Ishikawa (cell line): ENCODE measurements around the gene USP22.

Source experiments
- CEBPB ChIP-seq: IDR thresholded peaks from 2 replicates; pipeline ENCODE4 v1.6.1; 2012
- CREB1 ChIP-seq: IDR thresholded peaks from 2 replicates; pipeline ENCODE4 v1.6.1; 2012; ENCODE audit warnings: low read depth
- EGR1 ChIP-seq: IDR thresholded peaks from 2 replicates; pipeline ENCODE4 v1.6.1; 2012
- EP300 ChIP-seq: IDR thresholded peaks from 2 replicates; pipeline ENCODE4 v1.6.1; 2012; ENCODE audit warnings: borderline replicate concordance
- FOXM1 ChIP-seq: IDR thresholded peaks from 2 replicates; pipeline ENCODE4 v1.6.1; 2012; ENCODE audit warnings: low read depth, borderline replicate concordance
- MAX ChIP-seq: IDR thresholded peaks from 2 replicates; pipeline ENCODE4 v1.6.1; 2012
- RAD21 ChIP-seq: IDR thresholded peaks from 2 replicates; pipeline ENCODE4 v1.6.1; 2012; ENCODE audit warnings: low read depth
- REST ChIP-seq: IDR thresholded peaks from 2 replicates; pipeline ENCODE4 v1.6.1; 2012; ENCODE audit warnings: low read depth, mild to moderate bottlenecking
- TAF1 ChIP-seq: IDR thresholded peaks from 2 replicates; pipeline ENCODE4 v1.6.1; 2012; ENCODE audit warnings: low read depth, mild to moderate bottlenecking
- TEAD4 ChIP-seq: IDR thresholded peaks from 2 replicates; pipeline ENCODE4 v1.6.1; 2012
- USF1 ChIP-seq: IDR thresholded peaks from 2 replicates; pipeline ENCODE4 v1.6.1; 2012
- YY1 ChIP-seq: IDR thresholded peaks from 2 replicates; pipeline ENCODE4 v1.6.1; 2012; ENCODE audit warnings: low read depth
- ZBTB7A ChIP-seq: IDR thresholded peaks from 2 replicates; pipeline ENCODE4 v1.6.1; 2012; ENCODE audit warnings: low read depth

- TF ChIP-seq EP300 (no peak), REST (no peak), CREB1 (no peak), CEBPB (no peak), YY1 (no peak), FOXM1 (no peak), EGR1 (no peak), ZBTB7A (no peak), TAF1 (no peak), MAX (no peak), RAD21 (no peak), TEAD4 (no peak), USF1 (no peak)
Observed at GRCh38 chr17:20960871-20961270, 81.9 kb downstream of the USP22 start.
